WERI-Rb-1 (cell line): ENCODE measurements around the gene ISOC1.

Experiments
- DNase-seq: peaks from one replicate; pipeline ENCODE4 v3.0.0-alpha.2; 2020
- H3K27ac ChIP-seq: fragments of 250-450 bp; sonication (Bioruptor Pico); 2 replicates; pipeline ENCODE4 v1.5.1; 2020; ENCODE audit warnings: mild to moderate bottlenecking, moderate library complexity
- H3K27me3 ChIP-seq: fragments of 250-450 bp; sonication (Bioruptor Pico); 2 replicates; pipeline ENCODE4 v1.5.1; 2021; ENCODE audit warnings: mild to moderate bottlenecking, low read depth, moderate library complexity; ENCODE audit not compliant: insufficient read depth, severe bottlenecking
- H3K36me3 ChIP-seq: fragments of 250-450 bp; sonication (Bioruptor Pico); 2 replicates; pipeline ENCODE4 v1.5.1; 2020; ENCODE audit warnings: mild to moderate bottlenecking, moderate library complexity
- H3K4me3 ChIP-seq: 2 replicates; pipeline ENCODE4 v1.5.1; 2011; ENCODE audit warnings: low read depth, mild to moderate bottlenecking, control low read depth, low read length
- H3K9me3 ChIP-seq: fragments of 250-450 bp; sonication (Bioruptor Pico); 2 replicates; pipeline ENCODE4 v1.5.1; 2021; ENCODE audit warnings: mild to moderate bottlenecking, moderate library complexity; ENCODE audit not compliant: severe bottlenecking
- CTCF ChIP-seq: IDR thresholded peaks from 2 replicates; pipeline ENCODE4 v1.5.1; 2011; ENCODE audit warnings: low read depth, mild to moderate bottlenecking, control low read depth, inconsistent platforms, low read length

Gene ISOC1

GRCh38 chr5:129094087-129094923 lies at the start of gene ISOC1:
TSS of gene ISOC1 (plus strand) at chr5:129094749. CDS start at chr5:129094767, 18 bp downstream.
- TF ChIP-seq CTCF: peak; percentile 47; the same call in 1 of the 2 replicates
- DNase-seq: peak; percentile 94
- Histone ChIP-seq H3K4me3 (peak within 1 kb of the TSS; percentile 97), H3K27me3 (no peaks in the 10 kb centered on the region), H3K27ac (peak within 1 kb of the TSS; percentile 95), H3K36me3 (peaks cover 30% of the 10 kb centered on the region), H3K9me3 (no peaks in the 10 kb centered on the region)

- H3K36me3 ChIP-seq: no peaks in the 10 kb centered on the region
- no peak for TF ChIP-seq CTCF
- no peaks in the 10 kb centered on the region for H3K27me3 ChIP-seq
- H3K4me3 ChIP-seq: no peak overlapping the region
- DNase-seq: no peak
- no peak overlapping the region for H3K27ac ChIP-seq
- no peaks in the 10 kb centered on the region for H3K9me3 ChIP-seq
Measured at GRCh38 chr5:129046151-129046550, 48.4 kb upstream of the ISOC1 start.

- no peak for TF ChIP-seq CTCF
- Histone ChIP-seq H3K36me3 (no peaks in the 10 kb centered on the region), H3K27me3 (no peaks in the 10 kb centered on the region), H3K27ac (no peak overlapping the region), H3K9me3 (no peaks in the 10 kb centered on the region), H3K4me3 (no peak overlapping the region)
- no peak for DNase-seq
Measured at GRCh38 chr5:129048509-129048908, 46.0 kb upstream of the ISOC1 start.

- Histone ChIP-seq H3K4me3 (no peak overlapping the region), H3K9me3 (no peaks in the 10 kb centered on the region), H3K36me3 (no peaks in the 10 kb centered on the region), H3K27ac (no peak overlapping the region), H3K27me3 (no peaks in the 10 kb centered on the region)
- no peak for TF ChIP-seq CTCF
- no peak for DNase-seq
Measured at GRCh38 chr5:129049126-129049799, 45.3 kb upstream of the ISOC1 start.

- Histone ChIP-seq H3K27ac (no peak overlapping the region), H3K27me3 (no peaks in the 10 kb centered on the region), H3K36me3 (no peaks in the 10 kb centered on the region), H3K9me3 (no peaks in the 10 kb centered on the region), H3K4me3 (no peak overlapping the region)
- no peak for TF ChIP-seq CTCF
- DNase-seq: no peak
Measured at GRCh38 chr5:129051283-129051682, 43.3 kb upstream of the ISOC1 start.
